RWPE2 (cell line): ENCODE data around the gene TICRR.
A peak's percentile ranks its signal among the peaks of the same experiment; 100 is the strongest.

ENCODE experiments used
- ATAC-seq: fragments of 200-7000 bp; cut with Tn5 transposase; 3 replicates; pipeline ENCODE4 v1.9.1; 2021; ENCODE audit warnings: low read depth
- DNase-seq: peaks from one replicate; pipeline ENCODE4 v3.0.0-alpha.2; 2020; ENCODE audit warnings: low spot score
- H3K27ac ChIP-seq: fragments of 450-650 bp; 2 replicates; pipeline ENCODE4 v1.5.1; 2017; ENCODE audit warnings: mild to moderate bottlenecking; ENCODE audit not compliant: poor library complexity, severe bottlenecking
- H3K27me3 ChIP-seq: fragments of 250-450 bp; sonication (Bioruptor Pico); 2 replicates; pipeline ENCODE4 v1.5.1; 2021; ENCODE audit warnings: mild to moderate bottlenecking, moderate library complexity; ENCODE audit not compliant: insufficient read depth, poor library complexity, severe bottlenecking
- H3K36me3 ChIP-seq: fragments of 250-450 bp; sonication (Bioruptor Pico); 2 replicates; pipeline ENCODE4 v1.5.1; 2020; ENCODE audit warnings: low read depth, mild to moderate bottlenecking, moderate library complexity
- H3K4me1 ChIP-seq: fragments of 250-450 bp; sonication (Bioruptor Pico); 2 replicates; pipeline ENCODE4 v1.5.1; 2021; ENCODE audit warnings: mild to moderate bottlenecking, moderate library complexity; ENCODE audit not compliant: insufficient read depth, poor library complexity, severe bottlenecking
- H3K4me3 ChIP-seq: fragments of 250-450 bp; sonication (Bioruptor Pico); 2 replicates; pipeline ENCODE4 v1.5.1; 2021; ENCODE audit warnings: mild to moderate bottlenecking, moderate library complexity; ENCODE audit not compliant: severe bottlenecking
- H3K9me3 ChIP-seq: fragments of 250-450 bp; sonication (Bioruptor Pico); 2 replicates; pipeline ENCODE4 v1.5.1; 2021; ENCODE audit warnings: mild to moderate bottlenecking, moderate library complexity; ENCODE audit not compliant: severe bottlenecking
- TF ChIP-seq, protein P1 (sequence below): fragments of 450-650 bp; IDR thresholded peaks from one replicate; pipeline ENCODE4 v1.5.1; 2017; ENCODE audit warnings: mild to moderate bottlenecking, moderate library complexity; ENCODE audit not compliant: poor library complexity, severe bottlenecking

Gene TICRR, protein sequence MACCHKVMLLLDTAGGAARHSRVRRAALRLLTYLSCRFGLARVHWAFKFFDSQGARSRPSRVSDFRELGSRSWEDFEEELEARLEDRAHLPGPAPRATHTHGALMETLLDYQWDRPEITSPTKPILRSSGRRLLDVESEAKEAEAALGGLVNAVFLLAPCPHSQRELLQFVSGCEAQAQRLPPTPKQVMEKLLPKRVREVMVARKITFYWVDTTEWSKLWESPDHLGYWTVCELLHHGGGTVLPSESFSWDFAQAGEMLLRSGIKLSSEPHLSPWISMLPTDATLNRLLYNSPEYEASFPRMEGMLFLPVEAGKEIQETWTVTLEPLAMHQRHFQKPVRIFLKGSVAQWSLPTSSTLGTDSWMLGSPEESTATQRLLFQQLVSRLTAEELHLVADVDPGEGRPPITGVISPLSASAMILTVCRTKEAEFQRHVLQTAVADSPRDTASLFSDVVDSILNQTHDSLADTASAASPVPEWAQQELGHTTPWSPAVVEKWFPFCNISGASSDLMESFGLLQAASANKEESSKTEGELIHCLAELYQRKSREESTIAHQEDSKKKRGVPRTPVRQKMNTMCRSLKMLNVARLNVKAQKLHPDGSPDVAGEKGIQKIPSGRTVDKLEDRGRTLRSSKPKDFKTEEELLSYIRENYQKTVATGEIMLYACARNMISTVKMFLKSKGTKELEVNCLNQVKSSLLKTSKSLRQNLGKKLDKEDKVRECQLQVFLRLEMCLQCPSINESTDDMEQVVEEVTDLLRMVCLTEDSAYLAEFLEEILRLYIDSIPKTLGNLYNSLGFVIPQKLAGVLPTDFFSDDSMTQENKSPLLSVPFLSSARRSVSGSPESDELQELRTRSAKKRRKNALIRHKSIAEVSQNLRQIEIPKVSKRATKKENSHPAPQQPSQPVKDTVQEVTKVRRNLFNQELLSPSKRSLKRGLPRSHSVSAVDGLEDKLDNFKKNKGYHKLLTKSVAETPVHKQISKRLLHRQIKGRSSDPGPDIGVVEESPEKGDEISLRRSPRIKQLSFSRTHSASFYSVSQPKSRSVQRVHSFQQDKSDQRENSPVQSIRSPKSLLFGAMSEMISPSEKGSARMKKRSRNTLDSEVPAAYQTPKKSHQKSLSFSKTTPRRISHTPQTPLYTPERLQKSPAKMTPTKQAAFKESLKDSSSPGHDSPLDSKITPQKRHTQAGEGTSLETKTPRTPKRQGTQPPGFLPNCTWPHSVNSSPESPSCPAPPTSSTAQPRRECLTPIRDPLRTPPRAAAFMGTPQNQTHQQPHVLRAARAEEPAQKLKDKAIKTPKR (N-terminal part only)

DNA sequence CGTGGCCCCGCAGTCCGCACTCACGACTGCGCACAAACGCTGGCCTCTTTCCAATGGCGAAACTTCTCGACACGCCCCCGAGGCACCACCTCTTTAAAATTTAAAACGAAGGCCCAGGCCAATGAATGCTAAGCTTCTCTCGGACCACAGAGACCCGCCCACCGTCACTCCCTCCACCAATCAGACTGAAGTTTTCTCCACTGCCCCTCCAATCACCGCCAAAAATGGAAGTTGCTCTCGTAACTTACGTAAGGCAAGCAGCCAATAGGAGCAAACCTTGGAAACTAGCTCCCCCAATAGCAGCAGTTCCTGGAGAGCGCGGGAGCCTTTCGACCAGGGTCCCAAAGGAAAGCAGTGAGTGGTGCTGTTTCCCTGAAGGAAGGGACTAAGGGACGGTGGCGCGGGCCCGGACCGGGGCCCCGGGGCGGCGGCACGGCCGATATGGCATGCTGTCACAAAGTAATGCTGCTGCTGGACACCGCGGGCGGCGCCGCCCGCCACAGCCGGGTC lies at the start of gene TICRR:
Gene TICRR, plus strand, starts transcription at position 324 of the 510 bp plus-strand sequence. Its CDS starts 118 bp downstream, at position 442.
- peak; percentile 93 for ATAC-seq
- TF ChIP-seq, protein P1, sequence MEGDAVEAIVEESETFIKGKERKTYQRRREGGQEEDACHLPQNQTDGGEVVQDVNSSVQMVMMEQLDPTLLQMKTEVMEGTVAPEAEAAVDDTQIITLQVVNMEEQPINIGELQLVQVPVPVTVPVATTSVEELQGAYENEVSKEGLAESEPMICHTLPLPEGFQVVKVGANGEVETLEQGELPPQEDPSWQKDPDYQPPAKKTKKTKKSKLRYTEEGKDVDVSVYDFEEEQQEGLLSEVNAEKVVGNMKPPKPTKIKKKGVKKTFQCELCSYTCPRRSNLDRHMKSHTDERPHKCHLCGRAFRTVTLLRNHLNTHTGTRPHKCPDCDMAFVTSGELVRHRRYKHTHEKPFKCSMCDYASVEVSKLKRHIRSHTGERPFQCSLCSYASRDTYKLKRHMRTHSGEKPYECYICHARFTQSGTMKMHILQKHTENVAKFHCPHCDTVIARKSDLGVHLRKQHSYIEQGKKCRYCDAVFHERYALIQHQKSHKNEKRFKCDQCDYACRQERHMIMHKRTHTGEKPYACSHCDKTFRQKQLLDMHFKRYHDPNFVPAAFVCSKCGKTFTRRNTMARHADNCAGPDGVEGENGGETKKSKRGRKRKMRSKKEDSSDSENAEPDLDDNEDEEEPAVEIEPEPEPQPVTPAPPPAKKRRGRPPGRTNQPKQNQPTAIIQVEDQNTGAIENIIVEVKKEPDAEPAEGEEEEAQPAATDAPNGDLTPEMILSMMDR: no peak
- H3K27ac ChIP-seq: peak within 1 kb of the TSS; percentile 56
- peaks cover 8% of the 10 kb centered on the region for H3K4me1 ChIP-seq
- peaks cover 32% of the 10 kb centered on the region for H3K36me3 ChIP-seq
- peak; percentile 99 for DNase-seq
- H3K4me3 ChIP-seq: peak within 1 kb of the TSS; percentile 86
- no peaks in the 10 kb centered on the region for H3K9me3 ChIP-seq
- H3K27me3 ChIP-seq: no peaks in the 10 kb centered on the region

DNA sequence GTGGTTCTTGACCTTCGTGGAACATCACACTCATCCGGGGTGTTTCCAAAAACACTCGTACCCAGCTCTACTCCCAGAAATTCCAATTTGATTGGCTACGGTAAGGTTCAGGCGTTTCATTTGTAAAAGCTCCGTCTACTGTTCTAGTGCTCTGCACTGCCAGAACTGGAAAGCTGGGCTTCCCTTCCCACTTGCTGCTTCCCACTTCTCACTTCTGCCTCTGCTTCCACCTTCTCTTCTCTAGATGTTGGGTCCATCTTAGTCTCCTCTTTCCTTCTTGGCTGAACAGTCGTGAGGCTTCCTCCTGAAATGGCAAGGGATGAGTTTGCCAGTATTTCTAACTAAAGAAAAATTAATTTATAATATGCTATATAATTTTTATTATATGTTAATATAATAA lies 49.1 kb upstream of the TICRR start:
- TF ChIP-seq, protein P1: no peak

DNA sequence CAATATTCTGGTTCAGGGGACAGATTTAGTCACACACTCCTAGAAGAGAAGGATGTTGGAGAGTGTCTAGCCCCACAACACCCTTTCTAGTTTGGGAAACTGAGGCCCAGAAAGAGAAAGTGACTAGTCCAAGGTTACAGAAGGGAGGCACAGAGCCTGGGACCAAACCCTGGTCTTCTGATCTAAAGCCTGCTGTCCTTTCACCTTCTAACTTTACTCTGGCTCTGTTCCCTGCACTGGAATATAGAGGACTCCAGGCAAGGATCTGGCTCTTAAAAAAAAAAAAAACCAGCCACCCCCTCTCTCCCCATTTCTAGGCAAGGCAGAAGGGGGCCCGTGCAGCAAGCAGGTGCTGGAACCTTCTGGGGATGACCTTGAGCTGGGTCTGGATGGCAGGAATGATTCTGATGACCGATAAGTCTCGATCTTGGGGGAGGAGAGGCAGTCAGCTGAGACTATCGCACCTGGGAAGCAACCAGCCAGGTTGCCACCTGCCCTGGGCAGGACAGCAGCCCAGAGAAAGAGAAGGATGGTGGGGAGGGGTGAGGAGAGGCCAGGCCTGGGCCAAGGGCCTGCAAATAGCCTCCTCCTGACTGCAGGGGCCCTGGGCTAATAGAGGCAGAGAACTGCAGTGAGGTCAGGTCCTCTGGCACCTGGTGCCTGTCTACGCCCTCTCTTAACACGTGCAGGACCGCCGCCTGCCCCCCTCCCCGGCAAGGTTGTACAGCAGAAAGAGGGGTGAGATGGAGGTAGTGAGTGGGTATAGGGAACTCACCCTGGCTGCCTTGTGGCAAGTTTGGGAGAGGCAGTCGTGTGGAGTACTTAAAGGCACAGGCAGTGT lies 48.4 kb upstream of the TICRR start:
- Histone ChIP-seq H3K4me3 (no peak overlapping the region), H3K27ac (no peak overlapping the region), H3K9me3 (no peaks in the 10 kb centered on the region), H3K27me3 (no peaks in the 10 kb centered on the region), H3K36me3 (no peaks in the 10 kb centered on the region), H3K4me1 (peaks cover under 1% of the 10 kb centered on the region)
- ATAC-seq: no peak
- no peak for DNase-seq
- TF ChIP-seq, protein P1: no peak

More for the DNA sequence above, 49.1 kb upstream of the TICRR start:
- DNase-seq: no peak
- H3K36me3 ChIP-seq: no peaks in the 10 kb centered on the region
- H3K4me1 ChIP-seq: no peaks in the 10 kb centered on the region
- H3K27me3 ChIP-seq: no peaks in the 10 kb centered on the region
- no peak for ATAC-seq
- H3K4me3 ChIP-seq: no peak overlapping the region
- no peak overlapping the region for H3K27ac ChIP-seq
- no peaks in the 10 kb centered on the region for H3K9me3 ChIP-seq

DNA sequence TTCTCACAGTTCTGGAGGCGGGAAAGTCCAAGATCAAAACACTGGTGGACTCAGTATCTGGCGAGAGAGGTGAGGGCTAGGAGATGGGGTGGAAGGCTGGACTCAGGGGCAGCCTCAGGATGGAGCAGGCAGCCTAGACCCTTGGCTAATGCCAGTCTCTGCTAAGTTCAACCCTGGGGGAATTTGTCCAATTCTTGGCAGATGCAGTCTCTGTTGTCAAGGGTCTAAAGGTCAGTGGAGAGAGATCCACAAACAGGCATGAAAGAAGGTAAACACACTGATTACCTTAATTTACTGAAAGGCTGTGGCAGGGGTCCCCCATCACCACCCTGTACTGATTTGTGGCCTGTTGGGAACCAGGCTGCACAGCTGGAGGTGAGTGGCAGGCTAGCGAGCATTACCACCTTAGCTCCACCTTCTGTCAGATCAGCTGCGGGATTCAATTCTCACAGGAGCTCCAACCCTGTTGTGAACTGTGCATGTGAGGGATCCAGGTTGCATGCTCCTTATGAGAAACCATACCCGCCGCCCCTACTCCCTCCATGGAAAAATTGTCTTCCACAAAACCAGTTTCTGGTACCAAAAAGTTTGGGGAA lies 46.4 kb upstream of the TICRR start:
- no peaks in the 10 kb centered on the region for H3K36me3 ChIP-seq
- no peak overlapping the region for H3K4me3 ChIP-seq
- H3K27ac ChIP-seq: no peak overlapping the region
- ATAC-seq (no peak), DNase-seq (no peak)
- no peaks in the 10 kb centered on the region for H3K27me3 ChIP-seq
- H3K4me1 ChIP-seq: peaks cover 7% of the 10 kb centered on the region
- TF ChIP-seq, protein P1: no peak
- H3K9me3 ChIP-seq: no peaks in the 10 kb centered on the region
